ENCODE measurements around the gene PRR20G. TPM values are rescaled to one million over a fixed set of nuclear protein-coding genes. Genes with fewer than 3 reads are reported as not detected.

Gene PRR20G
- total and polyA plus RNA-seq, 2 of the 8 experiments (the other 6 are each of a cell fraction or from before 2014, with no cell fraction given) = 0.24 TPM; not detected in 1

- WGBS, 2 experiments (ENCODE audit: extremely low coverage in 1 of 2, insufficient coverage in 1 of 2, insufficient read length in 1 of 2, insufficient replicate concordance in 2 of 2, low coverage in 1 of 2, low lambda C conversion rate in 2 of 2, missing lambda C conversion rate in 1 of 2) = 89% methylated on average over 7 of the region's 7 CpGs; no CpG with 5 or more reads in 1 of the 2 experiments
- no peak overlapping the region for H2BK15ac ChIP-seq (ENCODE audit: low read length)
- no peak overlapping the region for H4K91ac ChIP-seq (replicated peaks; ENCODE audit: insufficient read length, low read length)
- no peaks in the 10 kb centered on the region for H3K79me2 ChIP-seq (ENCODE audit: control insufficient read depth in 1 of 2, insufficient read depth in 2 of 2, low read length in 2 of 2)
- H2AFZ ChIP-seq (ENCODE audit: low read length) = no peak overlapping the region
- FAIRE-seq = no peak
- H3K14ac ChIP-seq (ENCODE audit: insufficient read length) = no peak overlapping the region
- H3K4ac ChIP-seq (replicated peaks; ENCODE audit: insufficient read length, low read depth, low read length) = no peak overlapping the region
- no peak for TF ChIP-seq PHF8 (conservative IDR thresholded peaks at IDR 0.05; ENCODE audit: low read depth, low read length)
- TF ChIP-seq SIX5 (IDR thresholded peaks at IDR 0.05; ENCODE audit: low read depth, low read length) = no peak
- TF ChIP-seq TBP (IDR thresholded peaks at IDR 0.05; ENCODE audit: low read depth, low read length) = no peak
- no peak for TF ChIP-seq POLR2AphosphoS5 (IDR thresholded peaks at IDR 0.05; ENCODE audit: low read depth, low read length)
- H3K4me3 ChIP-seq (ENCODE audit: extremely low read depth in 1 of 4, insufficient read depth in 2 of 4, low read depth in 3 of 4, low read length in 4 of 4) = no peak overlapping the region
- H3K9ac ChIP-seq (replicated peaks in 1 of 4; ENCODE audit: extremely low read depth in 1 of 4, low read depth in 3 of 4, low read length in 3 of 4) = no peak overlapping the region
- no peak overlapping the region for H3K18ac ChIP-seq (ENCODE audit: extremely low read depth, low read length)
- H2AK5ac ChIP-seq (ENCODE audit: low read depth, low read length) = no peak overlapping the region
- no peak overlapping the region; the same call in 1 of the 2 replicates for H4K8ac ChIP-seq (ENCODE audit: extremely low read depth, insufficient read depth, low read length)
- no peaks in the 10 kb centered on the region; a peak in 2 of 7 replicates for H3K27me3 ChIP-seq (replicated peaks in 1 of 4; ENCODE audit: control insufficient read depth in 3 of 4, extremely low read depth in 1 of 4, insufficient read depth in 3 of 4, low read length in 3 of 4)
- H4K5ac ChIP-seq (ENCODE audit: insufficient read length, low read depth, low read length) = no peak overlapping the region
- no peak overlapping the region for H2BK20ac ChIP-seq (ENCODE audit: low read length)
- CTCF ChIA-PET (ENCODE audit: partially characterized antibody) = interaction anchor here (0.9 to 1.6 kb wide), 4 partner anchors 23 to 284 kb away, joined by 3 to 4 read pairs (median 4); no protein-coding TSS in a partner anchor
- no peaks in the 10 kb centered on the region for H3K4me1 ChIP-seq (replicated peaks in 1 of 4; ENCODE audit: control insufficient read depth in 3 of 4, insufficient read depth in 4 of 4, low read length in 3 of 4)
- DNase-seq (ENCODE audit: low read depth in 1 of 2, low spot score in 2 of 2) = no peak
- H3K36me3 ChIP-seq (ENCODE audit: control insufficient read depth in 2 of 4, insufficient read depth in 4 of 4, low read length in 3 of 4) = no peaks in the 10 kb centered on the region
- no peak overlapping the region for H2BK120ac ChIP-seq (replicated peaks; ENCODE audit: low read depth, low read length)
- no peak overlapping the region for H3K56ac ChIP-seq (replicated peaks; ENCODE audit: insufficient read length, low read depth, low read length)
- H3K9me3 ChIP-seq (ENCODE audit: insufficient read depth in 2 of 2, low read depth in 1 of 2, low read length in 1 of 2) = peaks cover 11 to 16% of the 10 kb centered on the region in 2 experiments; a peak in 2 of 4 replicates
- no peak overlapping the region for H3K4me2 ChIP-seq (ENCODE audit: insufficient read depth in 1 of 2, low read depth in 2 of 2, low read length in 2 of 2)
- POLR2A ChIA-PET (ENCODE audit: partially characterized antibody) = no interaction called here
- no peaks in the 10 kb centered on the region for H3K79me1 ChIP-seq (ENCODE audit: low read depth, low read length)
- no peaks in the 10 kb centered on the region for H4K20me1 ChIP-seq (replicated peaks in 1 of 2; ENCODE audit: control insufficient read depth in 1 of 2, insufficient read depth in 2 of 2, low read length in 2 of 2)
- 0 out of 2 replicates have a peak overlapping the region, but pooled peaks have one; percentile 27 for H2BK12ac ChIP-seq (ENCODE audit: low read depth, low read length)
- H3K23me2 ChIP-seq (ENCODE audit: low read depth, low read length) = no peaks in the 10 kb centered on the region
- H3K27ac ChIP-seq (ENCODE audit: low read depth, low read length) = no peak overlapping the region
- no peak overlapping the region for H2BK5ac ChIP-seq (ENCODE audit: low read depth, low read length)
- no peak overlapping the region for H3K23ac ChIP-seq (ENCODE audit: insufficient read length)
Observed at GRCh38 chr3:127265581-127265981, 22.3 kb downstream of the PRR20G start.
